ENCODE measurements around the gene HIPK1. TPM values are rescaled to one million over a fixed set of nuclear protein-coding genes. Genes with fewer than 3 reads are reported as not detected.

Gene HIPK1
- total RNA-seq = 10 to 100 TPM; 27.9 to 42.1 (median 30.4) TPM
- 10 to 100 TPM in 1 of 2 donors, 1 to 10 TPM in 1; 6.8 to 16.5 TPM for polyA plus RNA-seq

- Histone ChIP-seq H3K27ac (peak within 1 kb of the TSS; percentile 62 to 97 (median 96)), H3K4me3 (peak within 1 kb of the TSS; percentile 76 to 91 (median 86)), H3K4me1 (peaks cover 26 to 43% (median 38%) of the 10 kb centered on the region in 3 donors), H3K27me3 (no peaks in the 10 kb centered on the region), H3K36me3 (no peaks in the 10 kb centered on the region), H3K9me3 (no peaks in the 10 kb centered on the region)
- peak; percentile 91 to 96 (median 94) for DNase-seq
- ATAC-seq = peak; percentile 88 to 92 (median 90)
- TF ChIP-seq CTCF (IDR thresholded peaks at IDR 0.05) = no peak
- intact Hi-C loops (cut with DNase I) = no loop called here
- no peak for FAIRE-seq
- WGBS, 2 donors = 0% methylated on average over 60 to 61 of the region's 61 CpGs
Observed at GRCh38 chr1:113928941-113929749, at the start of gene HIPK1. HIPK1 (plus strand) TSS chr1:113929324.

- H3K27ac ChIP-seq = peak overlapping the region in 1 of 4 donors; percentile 36
- intact Hi-C loops (cut with DNase I) = no loop called here
- no peaks in the 10 kb centered on the region for H3K36me3 ChIP-seq
- WGBS, 2 donors = 51 to 52% methylated on average over 4 of the region's 4 CpGs
- TF ChIP-seq CTCF (IDR thresholded peaks at IDR 0.05) = no peak
- H3K27me3 ChIP-seq = no peaks in the 10 kb centered on the region
- FAIRE-seq (no peak), ATAC-seq (no peak), DNase-seq (no peak)
- no peaks in the 10 kb centered on the region for H3K9me3 ChIP-seq
- H3K4me3 ChIP-seq = no peak overlapping the region
- H3K4me1 ChIP-seq = peaks cover 0 to 40% (median 39%) of the 10 kb centered on the region in 3 donors
Observed at GRCh38 chr1:113879739-113880038, 49.4 kb upstream of the HIPK1 start.

- no peak for DNase-seq
- intact Hi-C loops (cut with DNase I) = no loop called here
- Histone ChIP-seq H3K27me3 (no peaks in the 10 kb centered on the region), H3K4me1 (peaks cover 0 to 35% (median 25%) of the 10 kb centered on the region in 3 donors), H3K4me3 (no peak overlapping the region), H3K36me3 (no peaks in the 10 kb centered on the region), H3K9me3 (no peaks in the 10 kb centered on the region), H3K27ac (peak overlapping the region in 2 of 4 donors; percentile 54 to 56)
- 41 to 53% methylated on average over 2 of the region's 2 CpGs for WGBS, 2 donors
- TF ChIP-seq CTCF (IDR thresholded peaks at IDR 0.05) = no peak
- FAIRE-seq = no peak
- no peak for ATAC-seq
Observed at GRCh38 chr1:113881661-113882060, 47.5 kb upstream of the HIPK1 start.

GRCh38 chr1:113886417-113887401 is 42.4 kb upstream of the HIPK1 start:
- Histone ChIP-seq H3K9me3 (no peaks in the 10 kb centered on the region), H3K27me3 (no peaks in the 10 kb centered on the region), H3K36me3 (no peaks in the 10 kb centered on the region), H3K4me3 (peak overlapping the region; percentile 5 to 38 (median 20)), H3K4me1 (peaks cover 9 to 11% (median 11%) of the 10 kb centered on the region in 3 donors), H3K27ac (peak overlapping the region; percentile 58 to 90 (median 84))
- no peak for TF ChIP-seq CTCF (IDR thresholded peaks at IDR 0.05)
- ATAC-seq (peak; percentile 64 to 76 (median 74)), FAIRE-seq (no peak), DNase-seq (peak in 3 of 6 donors; percentile 42 to 54 (median 45))
- intact Hi-C loops (cut with DNase I) = no loop called here
- 34 to 46% methylated on average over 17 of the region's 17 CpGs for WGBS, 2 donors

Data from pancreas (tissue), 10 donors.